GM19328 (cell line): ENCODE measurements around the gene C6orf58.
"Not testable (repeated sequence)": the region's sequence is repeated elsewhere in the genome, so short reads cannot be mapped to it uniquely, and the experiment has no call there.

Source experiments
- ATAC-seq: cut with Tn5 transposase; IDR thresholded peaks from one replicate; pipeline ENCODE4 v1.9.1; 2021; ENCODE audit warnings: mild to moderate bottlenecking, moderate library complexity; ENCODE audit not compliant: unreplicated experiment

The C6orf58 gene

GRCh38 chr6:127589135-127589534 lies 12.2 kb downstream of the C6orf58 start:
- no peak for ATAC-seq

- no peak for ATAC-seq
These were observed 13.4 kb downstream of the C6orf58 start for GRCh38 chr6:127590344-127590743.

DNA sequence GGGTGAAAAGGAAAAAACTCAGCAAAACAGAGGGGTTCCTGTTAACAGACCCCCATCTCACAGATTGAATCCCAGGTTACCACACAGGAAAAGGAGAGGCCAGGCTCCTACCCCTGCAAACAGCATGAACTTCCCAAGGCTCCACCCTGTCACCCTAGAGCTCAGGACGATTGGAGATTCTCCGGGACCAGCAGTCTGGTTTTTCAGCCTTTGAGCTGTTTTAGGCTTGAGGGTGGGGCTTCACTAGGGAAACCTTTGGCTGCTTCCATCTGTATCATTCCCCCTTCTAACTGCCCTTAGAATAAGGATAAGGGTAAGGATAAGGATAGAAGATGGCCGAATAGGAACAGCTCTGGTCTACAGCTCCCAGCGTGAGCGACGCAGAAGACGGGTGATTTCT lies 16.0 kb downstream of the C6orf58 start:
- ATAC-seq: no peak

DNA sequence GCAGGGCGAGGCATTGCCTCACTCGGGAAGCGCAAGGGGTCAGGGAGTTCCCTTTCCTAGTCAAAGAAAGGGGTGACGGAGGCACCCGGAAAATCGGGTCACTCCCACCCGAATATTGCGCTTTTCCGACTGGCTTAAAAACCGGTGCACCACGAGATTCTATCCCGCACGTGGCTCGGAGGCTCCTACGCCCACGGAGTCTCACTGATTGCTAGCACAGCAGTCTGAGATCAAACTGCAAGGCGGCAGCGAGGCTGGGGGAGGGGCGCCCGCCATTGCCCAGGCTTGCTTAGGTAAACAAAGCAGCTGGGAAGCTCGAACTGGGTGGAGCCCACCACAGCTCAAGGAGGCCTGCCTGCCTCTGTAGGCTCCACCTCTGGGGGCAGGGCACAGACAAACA lies 16.5 kb downstream of the C6orf58 start:
- ATAC-seq: not testable (repeated sequence)

DNA sequence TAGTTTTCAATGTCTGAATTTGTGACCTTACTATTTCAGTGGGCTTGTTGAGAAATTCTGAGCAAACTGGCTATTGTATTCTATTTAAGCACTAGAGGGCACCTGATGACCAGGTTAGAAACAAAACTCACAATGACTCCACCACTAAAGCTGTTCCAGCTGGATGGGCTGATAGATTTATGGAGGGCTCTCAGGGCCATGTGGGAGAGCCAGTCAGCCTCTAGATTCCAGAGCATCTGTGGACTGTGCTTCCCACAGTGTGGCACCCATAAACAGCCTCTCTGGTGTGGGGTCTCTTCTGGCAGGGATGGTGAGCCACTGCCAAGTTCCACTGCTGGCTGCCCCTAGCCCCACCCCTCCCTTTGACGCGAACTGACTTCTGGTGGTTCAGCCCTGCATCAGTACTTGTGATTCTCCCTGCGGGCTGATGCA lies 29.2 kb downstream of the C6orf58 start:
- ATAC-seq: no peak

DNA sequence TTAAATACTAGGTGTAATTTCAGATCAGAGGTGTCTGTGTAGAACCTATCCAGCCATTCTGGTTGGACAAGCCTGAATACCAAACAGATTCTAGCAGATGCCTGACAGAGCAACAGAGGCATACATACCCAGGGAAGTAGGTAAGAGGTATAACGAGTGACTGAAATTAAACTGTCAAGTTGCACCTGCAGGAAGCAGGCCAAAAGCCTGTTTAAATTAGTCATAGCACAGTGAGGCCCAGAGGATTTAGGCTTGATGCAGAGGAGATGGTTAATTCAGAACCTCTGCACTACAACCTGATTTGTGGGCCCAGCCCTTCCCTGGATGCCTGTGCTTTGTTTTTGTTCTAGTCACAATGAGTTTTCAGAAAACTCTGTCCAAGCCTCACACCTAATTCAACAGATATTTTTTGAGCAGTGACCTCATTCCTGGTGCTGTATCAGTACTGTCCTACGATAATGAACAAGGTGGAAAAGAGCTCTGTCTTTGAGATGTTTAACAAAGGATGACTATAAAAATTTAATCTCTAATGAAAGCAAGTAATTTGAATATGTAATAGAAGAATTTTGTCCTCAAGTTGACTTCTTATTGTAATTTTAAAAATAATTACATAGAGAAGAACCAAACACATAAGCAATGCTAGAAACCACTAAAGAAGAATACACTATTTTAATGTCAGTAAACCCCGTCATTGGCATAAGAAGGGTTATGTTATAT lies 31.7 kb downstream of the C6orf58 start:
- ATAC-seq: no peak

DNA sequence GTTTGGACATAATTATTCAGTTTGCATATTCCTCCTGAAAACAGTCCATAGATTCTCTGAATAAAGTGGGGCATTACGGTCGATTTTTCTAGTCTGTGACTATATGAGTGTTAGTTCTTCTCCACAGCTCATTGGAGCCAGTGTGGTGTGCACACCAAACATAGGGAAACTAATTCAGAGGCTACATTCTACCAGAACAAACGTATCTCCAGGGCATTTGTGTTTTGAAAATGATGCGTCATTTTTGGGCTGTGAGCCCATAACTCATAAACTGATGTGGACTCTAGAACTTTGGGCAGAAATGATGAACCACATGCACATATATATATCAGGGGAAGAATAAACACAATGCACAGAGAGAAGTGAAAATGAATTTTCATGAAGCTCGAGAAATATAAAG lies 41.8 kb downstream of the C6orf58 start:
- ATAC-seq: no peak

- ATAC-seq: no peak
These were observed 53.8 kb downstream of the C6orf58 start for GRCh38 chr6:127630800-127631199.

DNA sequence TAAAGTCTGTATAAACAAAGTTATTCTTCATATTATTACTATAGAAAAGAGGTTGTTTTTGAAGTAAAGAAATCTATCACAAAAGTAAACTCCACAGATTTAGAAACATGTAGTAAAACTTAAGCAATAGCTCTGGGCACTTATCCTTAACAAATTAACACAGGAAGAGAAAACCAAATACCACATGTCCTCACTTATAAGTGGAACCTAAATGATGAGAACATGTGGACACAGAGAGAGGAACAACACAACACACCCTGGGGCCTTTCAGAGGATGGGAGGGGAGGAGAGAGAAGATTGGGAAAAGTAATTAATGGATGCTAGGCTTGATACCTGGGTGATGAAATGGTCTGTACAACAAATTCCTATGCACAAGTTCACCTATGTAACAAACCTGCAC lies 57.2 kb downstream of the C6orf58 start:
- no peak for ATAC-seq

DNA sequence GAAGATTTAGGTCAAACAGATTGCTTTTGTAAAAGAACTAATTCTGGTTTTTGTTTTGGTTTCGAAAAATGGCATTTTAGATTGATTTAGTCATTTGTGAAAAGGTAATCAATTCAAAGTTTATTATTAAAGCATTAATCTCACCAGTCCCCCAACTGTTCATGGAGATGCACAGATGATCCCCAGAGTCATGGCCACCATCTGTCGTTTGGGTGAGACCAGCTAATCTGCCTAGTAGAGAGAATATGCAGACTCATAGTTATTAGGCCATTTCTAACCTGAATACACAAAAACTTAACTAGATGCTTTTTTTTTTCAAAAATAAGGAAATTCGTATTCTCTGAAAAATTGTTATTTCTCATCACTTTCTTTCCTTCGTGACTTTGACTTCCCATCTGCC lies 58.1 kb downstream of the C6orf58 start:
- no peak for ATAC-seq

DNA sequence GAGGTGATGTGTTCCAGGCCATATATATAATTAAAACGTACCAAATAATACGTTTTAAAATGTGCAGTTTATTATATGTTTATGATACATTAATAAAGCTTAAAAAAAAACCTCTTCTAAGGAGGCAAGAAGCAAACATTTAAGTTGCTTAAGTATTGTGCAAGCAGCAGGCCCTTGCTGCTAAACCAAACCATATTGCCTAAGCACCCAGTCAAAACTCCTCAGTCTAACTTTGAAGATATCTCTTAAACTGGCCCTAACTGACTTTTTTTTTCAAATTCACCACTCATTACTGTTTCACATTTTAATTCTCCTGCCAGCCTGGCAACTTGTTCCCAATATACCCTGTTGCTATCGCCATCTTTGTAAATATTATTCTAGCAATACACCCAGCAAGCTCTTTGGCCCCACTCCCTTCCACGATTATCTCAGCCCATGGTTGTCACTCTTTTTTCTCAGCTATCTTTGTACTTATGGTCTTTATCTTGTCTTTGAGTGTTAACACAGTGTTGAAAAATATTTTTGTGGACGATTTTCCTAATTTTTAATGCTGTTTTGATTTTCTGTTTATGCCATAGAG lies 60.9 kb downstream of the C6orf58 start:
- no peak for ATAC-seq
